ENCODE measurements around the gene CHRNE.

Gene CHRNE

GRCh38 chr17:4893721-4894560 is 9.0 kb downstream of the CHRNE start:
- ChIA-PET POLR2A (ENCODE audit: low non-redundant PET) (no interaction called here), CTCF (interaction anchor here (0.6 kb wide), 1 partner anchor 10 kb away, joined by 3 read pairs; no protein-coding TSS in a partner anchor)
- 0 out of 2 replicates have a peak overlapping the region, but pooled peaks have one; percentile 1 for H3K27ac ChIP-seq
- TF ChIP-seq, protein P1, sequence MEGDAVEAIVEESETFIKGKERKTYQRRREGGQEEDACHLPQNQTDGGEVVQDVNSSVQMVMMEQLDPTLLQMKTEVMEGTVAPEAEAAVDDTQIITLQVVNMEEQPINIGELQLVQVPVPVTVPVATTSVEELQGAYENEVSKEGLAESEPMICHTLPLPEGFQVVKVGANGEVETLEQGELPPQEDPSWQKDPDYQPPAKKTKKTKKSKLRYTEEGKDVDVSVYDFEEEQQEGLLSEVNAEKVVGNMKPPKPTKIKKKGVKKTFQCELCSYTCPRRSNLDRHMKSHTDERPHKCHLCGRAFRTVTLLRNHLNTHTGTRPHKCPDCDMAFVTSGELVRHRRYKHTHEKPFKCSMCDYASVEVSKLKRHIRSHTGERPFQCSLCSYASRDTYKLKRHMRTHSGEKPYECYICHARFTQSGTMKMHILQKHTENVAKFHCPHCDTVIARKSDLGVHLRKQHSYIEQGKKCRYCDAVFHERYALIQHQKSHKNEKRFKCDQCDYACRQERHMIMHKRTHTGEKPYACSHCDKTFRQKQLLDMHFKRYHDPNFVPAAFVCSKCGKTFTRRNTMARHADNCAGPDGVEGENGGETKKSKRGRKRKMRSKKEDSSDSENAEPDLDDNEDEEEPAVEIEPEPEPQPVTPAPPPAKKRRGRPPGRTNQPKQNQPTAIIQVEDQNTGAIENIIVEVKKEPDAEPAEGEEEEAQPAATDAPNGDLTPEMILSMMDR (conservative IDR thresholded peaks at IDR 0.05; ENCODE audit: low read depth) = no peak
- DNase-seq (ENCODE audit: low spot score) = no peak

- ChIA-PET POLR2A (ENCODE audit: low non-redundant PET) (no interaction called here), CTCF (no interaction called here)
- H3K27ac ChIP-seq = no peak overlapping the region
- TF ChIP-seq, protein P1 (conservative IDR thresholded peaks at IDR 0.05; ENCODE audit: low read depth) = no peak
- DNase-seq (ENCODE audit: low spot score) = no peak
Observed at GRCh38 chr17:4893272-4893671, 9.6 kb downstream of the CHRNE start.

DNA sequence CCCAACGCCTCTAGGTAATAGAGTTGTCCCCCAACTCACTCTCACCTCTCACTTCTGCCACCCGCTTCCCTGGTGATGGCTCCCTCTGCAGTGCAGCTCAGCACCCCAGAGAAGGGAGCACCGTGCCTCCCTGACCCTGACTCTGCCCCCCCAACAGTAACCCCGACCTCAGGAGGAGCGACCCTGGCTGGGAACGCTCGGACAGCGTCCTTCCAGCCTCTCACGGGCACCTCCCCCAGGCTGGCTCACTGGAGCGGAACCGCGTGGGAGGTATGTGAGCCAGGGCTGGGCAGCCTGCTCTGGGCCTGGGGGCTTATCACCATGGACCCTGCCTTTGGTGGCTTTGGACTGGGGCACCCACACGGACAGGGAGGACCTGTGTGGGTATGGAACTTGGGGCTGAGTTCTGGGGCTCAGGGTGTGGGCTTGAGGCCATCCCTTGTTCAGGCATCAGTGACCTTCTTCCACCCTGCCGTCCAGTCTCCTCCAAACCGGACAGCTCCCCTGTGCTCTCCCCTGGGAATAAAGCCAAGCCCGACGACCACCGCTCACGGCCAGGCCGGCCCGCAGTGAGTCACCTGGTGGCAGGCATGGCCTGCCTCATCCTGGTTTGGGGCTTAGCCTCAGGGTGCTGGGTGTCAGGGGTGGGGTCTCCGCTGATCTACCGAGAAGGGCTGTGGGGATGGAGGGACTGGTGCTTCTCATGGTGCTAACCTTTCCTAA is 10.2 kb downstream of the CHRNE start:
- no peak for DNase-seq (ENCODE audit: low spot score)
- CTCF ChIA-PET = no interaction called here
- POLR2A ChIA-PET (ENCODE audit: low non-redundant PET) = no interaction called here
- H3K27ac ChIP-seq = peak overlapping the region; percentile 21
- TF ChIP-seq, protein P1 (conservative IDR thresholded peaks at IDR 0.05; ENCODE audit: low read depth) = no peak

DNA sequence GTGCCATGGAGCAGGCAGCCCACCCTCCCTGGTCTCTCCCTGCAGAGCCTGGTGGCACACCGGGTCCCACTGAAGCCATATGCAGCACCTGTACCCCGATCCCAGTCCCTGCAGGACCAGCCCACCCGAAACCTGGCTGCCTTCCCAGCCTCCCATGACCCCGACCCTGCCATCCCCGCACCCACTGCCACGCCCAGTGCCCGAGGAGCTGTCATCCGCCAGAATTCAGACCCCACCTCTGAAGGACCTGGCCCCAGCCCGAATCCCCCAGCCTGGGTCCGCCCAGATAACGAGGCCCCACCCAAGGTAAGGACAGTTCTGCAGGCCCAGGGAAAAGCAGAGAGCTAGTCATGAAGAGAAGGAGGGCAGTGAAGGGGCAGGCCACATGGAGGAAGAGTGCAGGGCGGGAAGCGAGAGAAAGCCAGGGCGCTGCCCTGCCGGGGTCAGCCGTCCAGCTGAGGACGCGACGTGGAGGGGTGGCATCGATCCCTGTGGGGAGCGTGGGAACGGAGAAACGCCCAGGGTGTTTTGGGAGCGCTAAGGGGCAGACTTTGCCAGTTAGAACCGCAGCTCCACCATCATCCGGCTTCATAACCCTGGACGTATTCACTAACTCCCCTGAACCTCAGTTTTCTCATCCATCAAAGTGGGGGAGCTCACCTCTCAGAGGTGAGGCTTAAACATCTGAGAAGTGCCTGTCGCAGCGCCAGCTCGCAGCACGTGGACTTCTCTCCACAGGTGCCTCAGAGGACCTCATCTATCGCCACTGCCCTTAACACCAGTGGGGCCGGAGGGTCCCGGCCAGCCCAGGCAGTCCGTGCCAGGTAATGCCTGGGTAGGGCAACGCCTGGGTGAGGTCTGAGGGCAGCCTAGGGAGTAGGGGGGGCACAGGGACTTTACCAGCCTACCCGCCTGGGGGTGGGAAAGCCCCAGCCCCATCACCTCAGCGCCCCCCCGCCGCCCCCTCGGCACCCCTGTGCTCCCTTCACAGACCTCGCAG is 11.2 kb downstream of the CHRNE start:
- POLR2A ChIA-PET (ENCODE audit: low non-redundant PET) = no interaction called here
- TF ChIP-seq, protein P1 (conservative IDR thresholded peaks at IDR 0.05; ENCODE audit: low read depth) = no peak
- DNase-seq (ENCODE audit: low spot score) = no peak
- H3K27ac ChIP-seq = peak overlapping the region; percentile 27; the same call in 1 of the 2 replicates
- CTCF ChIA-PET = no interaction called here

GRCh38 chr17:4887581-4887980 is 15.3 kb downstream of the CHRNE start:
- no peak for DNase-seq (ENCODE audit: low spot score)
- POLR2A ChIA-PET (ENCODE audit: low non-redundant PET) = no interaction called here
- H3K27ac ChIP-seq = peak overlapping the region; percentile 90
- CTCF ChIA-PET = interaction anchor here (1.5 kb wide), 1 partner anchor 98 kb away, joined by 4 read pairs; no protein-coding TSS in a partner anchor
- TF ChIP-seq, protein P1 (conservative IDR thresholded peaks at IDR 0.05; ENCODE audit: low read depth) = no peak

DNA sequence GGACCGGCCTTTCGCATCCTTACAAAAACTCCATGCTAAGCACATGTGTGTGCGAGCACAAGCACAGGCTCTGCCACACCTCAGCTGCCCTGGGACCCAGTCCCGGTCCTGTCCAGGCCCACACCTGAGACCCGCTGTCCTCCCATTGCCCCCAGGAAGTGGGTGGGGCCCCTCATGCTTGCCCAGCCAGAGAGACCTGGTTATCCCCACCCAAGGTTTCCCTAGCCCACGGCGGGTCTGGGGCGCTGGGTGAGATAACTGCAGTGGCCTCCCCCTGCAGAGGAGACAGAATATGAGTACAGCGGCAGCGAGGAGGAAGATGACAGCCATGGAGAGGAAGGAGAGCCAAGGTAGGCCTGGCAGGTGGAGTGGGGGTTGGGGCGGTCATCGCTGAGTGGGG is 16.1 kb downstream of the CHRNE start:
- no peak for DNase-seq (ENCODE audit: low spot score)
- ChIA-PET CTCF (no interaction called here), POLR2A (ENCODE audit: low non-redundant PET) (no interaction called here)
- H3K27ac ChIP-seq = peak overlapping the region; percentile 90
- TF ChIP-seq, protein P1 (conservative IDR thresholded peaks at IDR 0.05; ENCODE audit: low read depth) = no peak

Measured in RWPE1 (cell line).